Right forelimb (tissue), 1 donor: Measurements from ENCODE around the gene TMEM109.

Experiments used
- DNase-seq: peaks from one replicate; pipeline ENCODE4 v3.0.0-alpha.2; 2018

The TMEM109 gene

GRCh38 chr11:60913793-60914632 lies at the start of gene TMEM109:
Gene TMEM109 (plus strand): TSS chr11:60914158. CDS start chr11:60919694, 5,536 bp downstream.
- peak; percentile 91 for DNase-seq

- DNase-seq: no peak
Measured at GRCh38 chr11:60864856-60865513, 49.0 kb upstream of the TMEM109 start.

GRCh38 chr11:60866911-60867870 lies 46.8 kb upstream of the TMEM109 start, which contains the start of gene ZP1:
Gene ZP1 (plus strand): TSS chr11:60867542. CDS start chr11:60867562, 20 bp downstream.
- DNase-seq: no peak

- no peak for DNase-seq
Measured at GRCh38 chr11:60867871-60868681, 45.9 kb upstream of the TMEM109 start.

- no peak for DNase-seq
Measured at GRCh38 chr11:60868682-60869450, 45.1 kb upstream of the TMEM109 start.

GRCh38 chr11:60869451-60869825 lies 44.5 kb upstream of the TMEM109 start:
- DNase-seq: no peak

- no peak for DNase-seq
Measured at GRCh38 chr11:60870276-60870675, 43.7 kb upstream of the TMEM109 start.

- no peak for DNase-seq
Measured at GRCh38 chr11:60870733-60871377, 43.1 kb upstream of the TMEM109 start.

- no peak for DNase-seq
Measured at GRCh38 chr11:60871378-60872061, 42.4 kb upstream of the TMEM109 start.

- no peak for DNase-seq
Measured at GRCh38 chr11:60872124-60872960, 41.6 kb upstream of the TMEM109 start.

GRCh38 chr11:60872961-60873524 lies 40.9 kb upstream of the TMEM109 start:
- no peak for DNase-seq

- no peak for DNase-seq
Measured at GRCh38 chr11:60873533-60873932, 40.4 kb upstream of the TMEM109 start.

GRCh38 chr11:60874421-60875365 lies 39.3 kb upstream of the TMEM109 start:
- DNase-seq: no peak

GRCh38 chr11:60875366-60876167 lies 38.4 kb upstream of the TMEM109 start:
- no peak for DNase-seq

GRCh38 chr11:60876168-60876485 lies 37.8 kb upstream of the TMEM109 start:
- no peak for DNase-seq

GRCh38 chr11:60878245-60879101 lies 35.5 kb upstream of the TMEM109 start:
- no peak for DNase-seq
